ENCODE results near the gene IQSEC1. TPM values are rescaled to one million over a fixed set of nuclear protein-coding genes. Genes with fewer than 3 reads are reported as not detected.

Gene IQSEC1
- total and polyA plus RNA-seq, 8 donors: 24.9 to 57.0 (median 34.2) TPM

GRCh38 chr3:12940854-12941253 lies 132.4 kb downstream of the IQSEC1 start:
- no peak overlapping the region for H3K4me3 ChIP-seq
- no peaks in the 10 kb centered on the region for H3K27me3 ChIP-seq
- peaks cover under 1 to 5% of the 10 kb centered on the region in 2 donors for H3K4me1 ChIP-seq
- ATAC-seq (no peak), DNase-seq (no peak)
- TF ChIP-seq CTCF (IDR thresholded peaks at IDR 0.05): no peak
- no peaks in the 10 kb centered on the region for H3K9me3 ChIP-seq
- H3K36me3 ChIP-seq: peaks cover 0 to 68% of the 10 kb centered on the region in 2 donors
- intact Hi-C loops (cut with DNase I): no loop called here
- no peak overlapping the region for H3K27ac ChIP-seq

- Histone ChIP-seq H3K36me3 (peaks cover 0 to 85% of the 10 kb centered on the region in 2 donors), H3K4me1 (peaks cover 5 to 10% of the 10 kb centered on the region in 2 donors), H3K4me3 (no peak overlapping the region), H3K27me3 (no peaks in the 10 kb centered on the region), H3K9me3 (no peaks in the 10 kb centered on the region), H3K27ac (no peak overlapping the region)
- ATAC-seq (no peak), DNase-seq (no peak)
- intact Hi-C loops (cut with DNase I): no loop called here
- TF ChIP-seq CTCF (IDR thresholded peaks at IDR 0.05): no peak
Observed at GRCh38 chr3:12939137-12939536, 134.1 kb downstream of the IQSEC1 start.

GRCh38 chr3:12938258-12938711 lies 134.9 kb downstream of the IQSEC1 start:
- Histone ChIP-seq H3K27ac (peak overlapping the region in 1 of 2 donors; percentile 26), H3K36me3 (peaks cover 0 to 93% of the 10 kb centered on the region in 2 donors), H3K9me3 (no peaks in the 10 kb centered on the region), H3K27me3 (no peaks in the 10 kb centered on the region), H3K4me3 (no peak overlapping the region), H3K4me1 (peaks cover 10 to 17% of the 10 kb centered on the region in 2 donors)
- peak in 2 of 4 donors; percentile 52 to 74 for DNase-seq
- no peak for TF ChIP-seq CTCF (IDR thresholded peaks at IDR 0.05)
- intact Hi-C loops (cut with DNase I): no loop called here
- ATAC-seq: no peak

GRCh38 chr3:12935861-12936830 lies 137.1 kb downstream of the IQSEC1 start:
- ATAC-seq: no peak
- TF ChIP-seq CTCF (IDR thresholded peaks at IDR 0.05): no peak
- H3K36me3 ChIP-seq: peaks cover 0 to 100% of the 10 kb centered on the region in 2 donors
- no peak for DNase-seq
- H3K27ac ChIP-seq: no peak overlapping the region
- no peaks in the 10 kb centered on the region for H3K9me3 ChIP-seq
- intact Hi-C loops (cut with DNase I): no loop called here
- no peaks in the 10 kb centered on the region for H3K27me3 ChIP-seq
- H3K4me3 ChIP-seq: no peak overlapping the region
- peaks cover 10 to 33% of the 10 kb centered on the region in 2 donors for H3K4me1 ChIP-seq
